ENCODE data around the gene C19orf12.

The C19orf12 gene

DNA sequence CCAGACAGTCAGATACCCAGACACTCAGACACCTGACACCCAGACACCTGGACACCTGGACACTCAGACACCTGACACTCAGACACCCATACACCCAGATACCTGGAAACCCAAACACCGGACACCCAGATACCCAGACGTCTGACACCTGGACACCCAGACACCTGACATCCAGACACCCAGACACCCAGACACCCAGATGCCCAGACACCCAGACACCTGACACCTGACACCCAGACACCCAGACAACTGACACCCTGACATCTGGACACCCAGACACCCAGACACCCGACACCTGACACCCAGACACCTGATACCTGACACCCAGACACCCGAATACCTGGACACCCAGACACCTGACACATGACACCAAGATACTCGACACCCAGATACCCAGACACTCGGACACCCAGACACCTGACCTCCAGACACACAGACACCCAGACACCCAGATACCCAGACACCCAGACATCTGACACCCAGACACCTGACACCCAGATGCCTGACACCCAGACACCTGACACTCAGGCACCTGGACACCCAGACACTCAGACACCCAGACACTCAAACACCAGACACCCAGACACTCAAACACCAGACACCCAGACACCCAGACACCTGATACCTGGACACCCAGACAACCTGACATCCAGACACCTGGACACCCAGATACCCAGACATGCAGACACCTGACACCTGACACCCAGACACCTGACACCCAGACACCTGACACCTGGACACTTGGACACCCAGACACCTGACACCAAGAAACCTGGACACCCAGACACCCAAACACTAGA lies 19.1 kb downstream of the C19orf12 start:
- no peak for DNase-seq

DNA sequence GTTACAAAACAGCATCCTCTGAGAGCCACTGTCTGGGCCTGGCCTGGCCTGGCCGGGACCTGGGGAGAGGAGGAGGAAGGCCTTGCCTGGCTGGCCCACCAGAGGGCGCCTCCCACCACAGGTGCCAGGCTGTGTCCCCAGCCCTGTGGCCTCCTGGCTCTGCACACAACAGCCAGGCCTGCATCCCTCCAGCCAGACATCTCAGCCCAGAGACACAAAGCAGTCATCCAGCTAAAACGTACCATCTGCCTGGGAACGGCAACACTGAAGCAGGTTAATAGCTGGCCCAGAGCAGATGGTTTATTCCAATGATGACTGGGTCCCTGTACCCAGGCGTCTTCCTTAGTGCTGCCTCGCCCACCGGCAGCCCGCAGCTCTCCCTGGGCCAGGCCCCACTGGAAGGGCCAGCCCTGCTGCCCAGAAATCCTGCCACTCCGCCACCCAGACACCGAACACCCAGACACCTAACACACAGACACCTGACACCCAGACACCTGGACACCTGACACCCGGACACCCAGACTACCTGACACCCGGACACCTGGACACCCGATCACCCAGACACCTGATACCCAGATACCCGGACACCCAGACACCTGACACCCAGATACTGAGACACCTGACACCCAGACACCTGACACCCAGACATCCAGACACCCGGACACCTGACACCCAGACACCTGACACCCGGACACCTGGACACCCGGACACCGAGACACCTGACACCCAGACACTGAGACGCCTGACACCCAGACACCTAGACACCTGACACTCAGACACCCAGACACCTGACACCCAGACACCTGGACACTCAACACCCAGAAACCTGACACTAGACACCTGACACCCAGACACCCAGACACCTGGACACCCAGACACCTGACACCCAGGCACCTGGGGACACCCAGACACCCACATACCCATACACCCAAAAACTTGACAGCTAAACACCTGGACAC lies 20.1 kb downstream of the C19orf12 start:
- peak; percentile 81 for DNase-seq

DNA sequence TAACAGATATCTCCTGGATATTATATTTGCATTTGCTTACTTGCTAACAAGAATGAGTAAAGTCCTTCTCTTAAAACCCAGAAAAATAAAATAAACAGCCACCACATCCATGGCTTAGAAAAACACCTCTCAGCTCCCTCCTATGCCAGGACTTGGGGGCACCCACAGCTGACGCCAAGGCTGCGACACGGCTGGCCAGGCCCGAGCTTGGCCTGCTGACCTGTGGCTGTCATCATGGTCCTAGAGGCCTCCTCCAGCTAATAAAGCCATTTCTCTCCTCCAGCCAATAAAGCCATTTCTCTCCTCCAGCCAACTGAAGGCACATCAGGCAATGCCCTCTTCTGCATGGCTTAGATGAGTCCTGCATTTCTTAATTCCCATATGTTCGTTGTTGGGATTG lies 20.9 kb downstream of the C19orf12 start:
- no peak for DNase-seq

DNA sequence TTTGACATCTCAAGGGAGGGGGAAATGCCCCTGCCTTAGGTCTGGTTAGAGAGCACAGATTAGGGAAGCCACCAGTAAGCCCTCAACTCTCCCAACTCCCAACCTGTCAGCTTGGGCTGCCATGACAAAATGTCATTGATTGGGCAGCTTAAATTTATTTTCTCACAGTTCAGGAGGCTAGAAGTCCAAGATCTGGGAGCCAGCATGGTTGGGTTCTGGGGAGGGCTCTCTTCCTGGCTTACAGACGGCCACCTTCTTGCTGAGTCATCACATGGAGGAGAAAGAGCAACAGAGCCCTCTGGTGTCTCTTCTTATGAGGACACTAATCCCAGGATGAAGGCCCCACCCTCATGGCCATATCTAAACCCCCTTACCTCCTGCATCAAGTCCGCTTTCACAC lies 24.2 kb downstream of the C19orf12 start:
- DNase-seq: peak; percentile 46

DNA sequence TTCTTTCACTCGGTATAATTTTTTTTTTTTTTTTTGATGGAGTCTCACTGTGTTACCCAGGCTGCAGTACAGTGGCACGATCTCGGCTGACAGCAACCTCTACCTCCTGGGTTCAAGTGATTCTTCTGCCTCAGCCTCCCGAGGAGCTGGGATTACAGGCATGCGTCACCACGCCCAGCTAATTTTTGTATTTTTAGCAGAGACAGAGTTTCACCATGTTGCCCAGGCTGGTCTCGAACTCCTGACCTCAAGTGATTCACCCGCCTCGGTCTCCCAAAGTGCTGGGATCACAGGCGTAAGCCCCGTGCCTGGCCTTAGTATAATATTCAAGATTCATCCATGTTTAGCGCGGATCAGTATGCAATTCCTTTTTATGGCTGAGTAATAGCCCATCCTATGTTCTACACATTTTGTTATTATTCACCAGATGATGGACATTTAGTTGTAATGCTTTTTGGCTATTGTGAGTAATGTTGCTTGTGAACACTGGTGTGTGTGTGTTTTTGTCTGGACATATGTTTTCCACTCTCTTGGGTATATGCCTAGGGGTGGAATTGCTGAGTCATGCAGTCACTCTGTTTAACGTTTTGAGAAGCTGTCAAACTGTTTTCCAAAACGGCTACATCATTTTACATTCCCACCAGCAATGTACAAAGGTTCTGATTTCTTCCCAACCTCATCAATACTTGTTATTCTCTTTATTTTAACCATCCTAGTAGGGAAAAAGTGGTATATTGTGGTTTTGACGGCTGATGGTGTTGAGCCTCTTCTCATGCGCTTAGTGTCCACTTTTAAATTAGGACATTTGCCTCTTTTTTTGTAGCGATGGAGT lies 26.9 kb downstream of the C19orf12 start:
- DNase-seq: no peak

DNA sequence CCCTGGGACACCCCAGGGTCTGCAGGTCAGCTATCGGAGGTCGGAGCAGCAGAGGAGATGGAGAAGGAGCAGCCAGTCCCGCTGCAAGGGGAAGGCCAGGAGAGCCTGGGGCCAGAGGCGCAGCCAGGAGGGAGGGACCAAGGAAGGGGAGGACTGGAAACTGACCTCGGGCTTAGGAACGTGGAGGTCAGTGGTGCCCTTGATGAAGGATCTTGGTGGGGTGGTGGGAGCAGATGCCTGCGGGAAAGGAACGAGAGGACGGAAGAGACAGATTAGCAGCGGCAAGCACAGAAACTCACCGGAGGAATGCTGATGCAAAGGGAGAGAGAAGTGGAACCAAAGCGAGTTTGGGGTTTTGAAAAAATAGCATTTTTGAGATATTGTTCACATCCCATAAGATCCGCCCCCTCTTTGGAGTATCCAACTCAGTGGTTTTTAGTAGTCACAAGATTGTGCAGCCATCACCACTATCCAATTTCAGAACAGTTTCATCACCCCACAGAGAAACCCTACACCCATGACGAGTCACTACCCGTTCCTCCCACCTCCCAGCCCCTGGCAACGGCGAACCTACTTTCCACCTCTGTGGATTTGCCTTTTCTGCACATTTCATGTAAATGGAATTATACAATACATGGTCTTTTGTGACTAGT lies 27.7 kb downstream of the C19orf12 start:
- DNase-seq: no peak

DNA sequence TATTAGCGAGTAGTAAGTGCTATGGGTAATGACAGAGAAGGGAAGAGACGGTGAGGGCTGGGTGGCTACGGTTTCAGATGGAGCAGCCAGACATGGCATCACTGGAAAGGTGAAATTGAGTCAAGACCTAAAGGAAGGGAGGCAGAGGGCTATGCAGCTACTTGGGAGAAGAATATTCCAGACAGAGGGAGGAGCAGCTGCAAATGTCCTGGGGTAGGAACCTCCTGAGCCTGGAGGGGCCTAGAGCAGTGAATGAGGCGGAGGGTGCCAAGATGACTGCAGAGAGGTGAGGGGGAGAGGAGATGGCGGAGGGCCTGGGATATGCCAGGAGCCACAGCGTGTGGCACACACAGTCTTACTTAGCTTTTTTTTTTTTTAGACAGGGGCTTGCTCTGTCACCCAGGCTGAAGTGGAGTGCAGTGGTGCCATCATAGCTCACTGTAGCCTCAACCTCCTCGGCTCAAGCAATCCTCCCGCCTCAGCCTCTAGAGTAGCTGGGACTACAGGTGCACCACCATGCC lies 28.7 kb downstream of the C19orf12 start:
- DNase-seq: no peak

DNA sequence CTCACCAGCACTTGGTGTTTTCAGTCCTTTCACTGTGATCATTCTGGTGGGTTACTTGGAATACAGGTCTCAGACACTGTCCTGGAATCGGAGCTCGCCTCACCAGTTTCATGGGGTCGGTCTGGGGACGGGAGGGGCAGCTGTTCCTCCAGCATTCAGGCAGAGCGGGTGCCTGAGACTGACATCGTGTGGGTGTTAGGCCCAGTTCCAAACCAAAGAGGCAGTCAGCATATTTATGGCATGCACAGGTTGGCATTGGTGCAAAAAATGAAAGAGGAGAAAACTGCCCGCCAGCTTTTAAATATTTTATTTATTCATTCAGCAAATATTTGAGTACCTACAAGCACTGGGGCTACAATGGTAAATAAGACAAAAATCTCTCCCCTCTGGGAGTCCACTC lies 29.7 kb downstream of the C19orf12 start:
- no peak for DNase-seq

DNA sequence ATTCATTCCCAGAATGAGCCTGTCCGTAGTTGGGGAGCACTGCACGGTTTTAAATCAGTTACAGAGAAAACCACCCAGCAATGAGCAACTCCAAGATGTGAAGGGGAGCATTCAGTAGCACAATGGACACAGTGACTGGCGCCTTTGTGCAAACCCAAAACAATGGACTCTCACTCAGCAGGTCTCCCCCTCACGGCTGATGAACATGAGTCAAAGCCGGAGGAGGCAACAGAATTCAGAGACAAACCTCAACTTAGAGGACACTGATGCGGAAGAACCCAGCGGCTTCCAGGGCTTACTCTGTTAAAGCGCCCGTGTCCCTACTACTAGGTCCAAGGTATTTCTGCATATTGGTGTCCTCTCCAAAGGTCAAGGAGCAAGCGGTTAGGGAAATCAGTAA lies 32.1 kb downstream of the C19orf12 start:
- no peak for DNase-seq

DNA sequence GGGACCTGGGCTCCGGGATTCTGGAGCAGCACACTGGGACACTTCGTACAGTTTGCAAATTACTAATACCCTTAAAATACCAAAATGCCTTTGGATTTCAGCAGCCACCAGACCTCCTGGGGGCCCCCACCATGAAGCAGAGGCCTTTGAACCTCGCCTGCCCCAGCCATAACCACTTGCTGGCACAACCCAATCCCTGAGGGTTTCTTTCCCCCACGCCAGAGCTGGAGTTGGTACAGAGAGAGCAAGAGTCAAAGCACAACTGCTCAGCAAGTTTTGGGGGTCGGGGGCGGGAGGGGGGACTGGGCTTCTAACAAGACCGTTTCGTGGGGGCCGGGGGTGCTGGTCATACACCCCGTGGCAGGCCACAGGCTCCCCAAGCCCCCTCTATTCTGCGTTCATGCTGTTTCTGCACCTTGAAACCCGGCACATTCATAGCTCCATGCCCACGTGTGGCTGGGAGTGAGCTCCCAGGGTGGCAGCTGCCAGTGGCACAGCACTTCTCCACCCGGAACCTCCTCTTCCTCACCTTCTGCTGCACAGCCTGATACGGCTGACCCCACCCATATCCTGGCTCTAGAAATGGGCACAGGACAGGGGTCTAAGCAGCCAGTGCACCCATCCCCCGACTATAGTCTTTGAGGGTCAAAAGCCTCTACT lies 32.7 kb downstream of the C19orf12 start:
- no peak for DNase-seq

DNA sequence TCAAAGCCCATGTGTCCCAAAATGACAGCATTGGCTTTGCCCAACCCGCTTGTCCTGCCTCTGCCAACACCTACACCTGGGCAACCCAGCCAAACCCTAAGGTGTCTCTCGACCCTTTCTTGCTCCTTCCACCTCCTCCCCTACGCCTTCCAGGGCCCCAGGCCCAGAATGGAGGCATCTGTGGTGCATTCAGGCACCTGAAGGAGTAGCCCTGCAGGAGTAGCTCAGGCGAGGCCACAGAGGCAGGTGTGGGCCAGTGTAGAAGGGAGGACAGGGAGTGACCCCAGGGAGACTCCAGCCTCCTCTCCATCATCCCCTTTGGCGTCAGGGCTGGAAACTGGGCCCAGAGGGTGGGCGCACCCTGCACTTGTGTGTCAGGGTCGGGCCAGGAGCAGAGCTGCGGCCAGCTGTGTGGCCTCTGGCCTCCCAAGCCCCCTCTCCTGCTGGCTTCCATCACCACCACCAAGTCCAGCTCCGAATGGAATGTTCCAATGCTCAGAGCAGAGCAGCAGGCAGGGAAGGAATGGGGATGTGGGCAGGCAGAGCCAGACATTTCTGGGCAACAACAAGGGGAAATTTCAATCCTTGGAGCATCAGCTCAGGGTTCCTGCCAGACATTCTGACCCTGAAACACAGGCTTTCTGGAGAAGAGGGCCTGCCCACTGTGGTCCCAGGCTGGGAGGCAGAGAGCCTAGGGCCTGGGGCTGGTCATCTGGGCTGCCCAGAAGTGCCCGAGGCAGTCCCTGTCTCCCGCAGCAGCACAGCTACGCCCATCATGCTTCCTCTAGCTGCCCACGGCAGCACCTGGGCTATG lies 33.4 kb downstream of the C19orf12 start:
- DNase-seq: no peak

DNA sequence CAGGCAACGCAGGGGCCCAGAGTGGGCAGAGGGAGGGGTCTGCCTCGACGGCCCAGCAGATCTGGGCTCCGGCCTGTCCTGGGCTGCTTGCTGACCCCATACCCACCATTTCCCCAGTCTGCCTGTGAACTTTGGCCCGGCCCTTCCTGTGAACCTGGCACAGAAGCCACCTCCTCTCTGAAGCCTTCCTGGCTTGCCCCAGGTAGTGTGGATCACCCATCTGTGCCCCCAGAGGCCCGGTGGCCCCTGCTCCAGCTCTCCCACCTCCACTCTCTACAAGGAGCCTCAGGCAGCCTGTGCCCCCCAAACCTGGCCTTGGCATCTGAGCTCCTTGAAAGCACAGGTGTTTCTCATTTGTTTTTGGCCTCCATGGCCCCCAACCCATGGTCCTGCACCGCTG lies 34.1 kb downstream of the C19orf12 start:
- DNase-seq: no peak

DNA sequence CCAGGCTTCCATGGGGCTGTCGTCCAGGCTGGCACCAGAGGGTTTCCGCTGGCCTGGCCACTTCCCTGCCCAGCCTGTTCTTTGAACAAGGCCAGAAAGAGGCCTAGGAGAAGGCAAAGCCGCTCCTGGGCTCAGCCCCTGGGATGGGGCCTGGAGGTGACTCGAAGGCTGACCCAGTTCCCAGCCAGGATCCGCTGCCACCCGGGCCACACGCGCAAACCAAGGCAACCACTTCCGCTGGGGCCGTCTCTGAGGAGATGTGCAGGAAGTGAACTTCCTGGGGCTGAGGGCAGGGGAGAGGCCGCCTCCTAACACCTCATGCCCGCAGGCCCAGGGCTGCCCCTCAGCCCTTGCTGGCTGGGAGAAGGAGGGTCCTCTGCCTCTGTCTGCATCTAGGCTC lies 34.6 kb downstream of the C19orf12 start:
- peak; percentile 81 for DNase-seq

DNA sequence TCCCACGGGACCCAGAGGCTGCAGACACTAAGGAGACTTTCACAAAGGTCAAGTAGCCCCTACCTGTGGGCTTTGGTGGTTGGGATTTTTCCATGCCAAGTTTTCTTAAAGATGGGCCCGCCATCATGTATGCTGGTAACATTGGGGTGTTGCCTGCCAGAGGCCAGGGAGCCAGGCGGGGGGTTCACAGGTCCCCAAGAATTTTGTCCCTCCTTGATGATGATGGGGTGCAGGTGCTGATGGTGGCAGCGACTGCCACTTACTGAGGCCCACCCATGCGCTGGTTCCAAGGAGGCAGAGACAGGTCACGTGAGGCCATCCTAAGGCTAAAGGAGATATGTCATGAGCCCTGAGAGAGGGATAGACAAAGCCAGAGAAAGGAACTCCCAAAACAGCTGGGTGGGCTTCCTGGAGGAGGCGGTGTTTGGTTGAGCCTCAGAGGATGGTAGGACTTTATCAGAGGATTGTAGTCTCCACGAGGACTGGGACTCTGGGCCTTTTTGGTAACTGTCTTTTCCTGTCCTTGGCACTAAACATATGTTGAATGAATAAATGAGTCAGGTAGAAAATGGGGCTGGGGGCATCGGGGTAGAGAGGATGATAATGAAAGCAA lies 35.4 kb downstream of the C19orf12 start:
- DNase-seq: no peak

DNA sequence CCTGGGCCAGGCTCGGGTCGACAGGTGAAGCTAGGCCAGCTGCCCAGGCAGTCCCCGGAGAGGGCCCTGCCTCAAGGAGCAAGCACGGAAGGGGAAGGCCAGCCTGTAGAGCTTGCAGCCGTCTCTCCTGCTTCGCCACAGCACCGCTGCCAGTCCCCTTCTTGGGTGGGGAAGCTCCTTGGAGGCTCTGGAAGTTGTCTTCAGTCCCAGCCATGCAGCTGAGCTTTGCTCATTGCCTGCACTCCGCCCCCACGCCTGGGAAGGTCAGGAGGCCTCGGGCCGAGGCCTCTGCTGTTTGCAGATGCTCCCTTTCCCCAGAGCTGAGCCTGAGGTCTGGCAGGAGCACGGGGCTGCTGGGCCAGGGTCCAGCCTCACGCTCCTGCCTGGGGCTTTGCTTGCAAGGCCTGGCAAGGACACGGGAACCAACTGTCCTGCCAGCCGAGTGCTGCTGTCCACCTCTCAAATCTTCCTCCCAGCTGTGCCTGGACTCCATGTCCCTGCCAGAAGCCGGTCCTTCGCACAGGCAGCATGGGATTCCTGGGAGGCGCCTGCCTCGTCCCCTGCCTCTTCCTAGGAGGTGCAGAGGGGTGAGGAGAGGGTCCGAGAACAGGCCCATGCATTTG lies 36.5 kb downstream of the C19orf12 start:
- no peak for DNase-seq

DNA sequence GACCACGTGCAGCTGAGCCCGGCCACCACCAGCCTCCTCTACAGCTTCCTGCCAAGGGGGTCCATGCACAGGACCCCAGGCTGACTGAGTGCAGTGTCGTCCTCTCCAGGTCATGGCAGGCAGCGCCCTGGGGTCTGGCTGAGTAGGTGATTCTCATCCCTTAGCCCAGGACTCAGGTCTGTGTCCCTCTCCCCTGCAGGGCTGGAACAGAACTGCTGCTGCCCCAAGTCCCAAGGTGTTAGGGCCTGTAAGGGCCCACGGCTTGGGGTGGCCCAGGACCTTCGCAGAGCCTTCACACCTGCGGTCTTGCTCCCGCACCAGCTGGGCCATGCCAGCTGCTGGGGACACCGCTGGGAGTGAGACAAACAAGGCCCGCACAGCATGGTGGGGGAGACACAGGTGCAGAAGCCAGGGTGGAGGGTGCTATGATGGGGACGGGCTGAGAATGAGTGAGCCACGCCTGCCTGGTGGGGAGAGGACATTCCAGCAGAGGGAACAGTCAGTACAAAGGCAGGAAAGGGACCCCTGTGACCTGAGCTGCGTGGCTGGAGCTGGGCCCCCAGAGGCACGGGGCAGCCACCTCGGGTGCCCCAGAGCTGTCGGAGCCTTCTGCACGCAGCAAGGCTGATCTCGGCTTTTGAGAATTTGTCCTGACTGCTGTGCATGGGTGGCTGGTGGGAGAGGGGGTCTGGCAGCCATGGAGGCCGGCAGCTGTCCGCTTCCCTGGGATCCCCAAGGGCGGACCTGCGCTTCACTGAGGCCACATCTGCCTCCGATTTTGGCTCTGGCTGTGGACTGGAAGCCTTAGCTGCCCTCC lies 37.9 kb downstream of the C19orf12 start:
- no peak for DNase-seq

DNA sequence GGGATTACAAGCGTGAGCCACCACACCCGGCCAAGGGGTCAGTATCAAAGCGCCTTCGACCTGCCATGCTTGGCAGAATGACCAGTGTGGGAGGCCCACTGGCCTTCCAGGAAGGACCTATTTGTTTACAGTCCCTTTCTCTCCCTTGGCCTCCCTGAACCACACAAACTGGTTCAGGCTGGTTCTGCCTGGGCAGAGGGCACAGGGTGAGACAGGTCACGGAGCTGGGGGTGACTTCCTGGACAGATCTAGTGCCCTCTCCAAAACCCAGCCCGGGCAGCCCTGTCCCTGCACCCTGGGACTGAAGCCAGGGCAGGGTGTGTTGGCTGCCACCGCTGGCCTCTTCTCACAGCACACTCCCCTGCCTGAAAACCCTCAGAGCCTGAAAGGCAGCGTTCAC lies 38.5 kb downstream of the C19orf12 start:
- no peak for DNase-seq

DNA sequence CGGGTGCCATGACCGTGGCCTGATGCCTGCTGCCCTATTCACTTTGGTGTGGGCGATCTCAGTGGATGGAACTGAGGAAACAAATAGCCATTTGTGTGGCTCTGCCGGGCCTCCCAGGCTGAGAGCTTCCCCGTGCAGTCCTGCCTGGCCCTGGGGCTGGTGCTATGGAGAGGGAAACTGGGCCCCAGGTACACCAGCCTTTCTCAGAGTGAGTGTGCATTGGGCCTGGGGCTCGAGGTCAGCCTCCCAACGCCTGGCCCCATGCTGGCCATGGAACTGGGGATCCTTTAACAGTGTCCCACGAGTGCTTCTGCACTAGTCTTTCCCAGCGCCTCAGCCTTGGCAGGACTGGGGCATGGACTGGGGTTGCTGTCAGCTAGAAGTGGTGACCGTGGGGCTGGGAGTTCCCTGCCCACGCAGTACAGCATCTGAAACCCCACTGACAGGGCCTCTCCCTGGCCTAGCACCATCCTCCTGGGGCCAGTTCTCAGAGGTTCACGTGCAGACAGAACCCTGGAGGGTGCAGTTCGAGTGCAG lies 39.3 kb downstream of the C19orf12 start:
- no peak for DNase-seq

Measured in CD4-positive, alpha-beta T cell treated with Interleukin-15 for 1 hour (primary cell).